OCI-LY1 (cell line): Measurements from ENCODE around the gene TMEM207.

Experiments
- H2AFZ ChIP-seq: fragments of 200-600 bp; sonication (generic), shearing (Covaris generic); 2 replicates; pipeline ENCODE4 v1.6.0; 2014; ENCODE audit warnings: antibody characterized with exemption, mild to moderate bottlenecking, low read length
- H3F3A ChIP-seq: fragments of 200-600 bp; sonication (generic), shearing (Covaris generic); 2 replicates; pipeline ENCODE4 v1.6.0; 2014; ENCODE audit warnings: mild to moderate bottlenecking, antibody characterized with exemption, low read length, moderate library complexity; ENCODE audit not compliant: insufficient read depth
- H3K27ac ChIP-seq: fragments of 200-600 bp; sonication (generic); 2 replicates; pipeline ENCODE4 v1.5.1; 2014; ENCODE audit warnings: low read length, mixed run types, mild to moderate bottlenecking, low read depth; ENCODE audit not compliant: poor library complexity, severe bottlenecking
- H3K27me3 ChIP-seq: fragments of 200-600 bp; sonication (generic); 2 replicates; pipeline ENCODE4 v1.6.0; 2014; ENCODE audit warnings: antibody characterized with exemption, mild to moderate bottlenecking, low read length, moderate library complexity; ENCODE audit not compliant: insufficient read depth
- H3K36me3 ChIP-seq: fragments of 200-600 bp; sonication (generic); 2 replicates; pipeline ENCODE4 v1.6.1; 2014; ENCODE audit warnings: mild to moderate bottlenecking, antibody characterized with exemption, low read length, moderate library complexity, mixed read lengths; ENCODE audit not compliant: insufficient read depth
- H3K4me1 ChIP-seq: fragments of 200-600 bp; sonication (generic); 2 replicates; pipeline ENCODE4 v1.5.1; 2014; ENCODE audit warnings: mild to moderate bottlenecking, low read length, moderate library complexity; ENCODE audit not compliant: insufficient read depth, severe bottlenecking
- H3K4me2 ChIP-seq: fragments of 200-600 bp; sonication (generic), shearing (Covaris generic); 2 replicates; pipeline ENCODE4 v1.6.1; 2014; ENCODE audit warnings: low read length
- H3K4me3 ChIP-seq: fragments of 200-600 bp; sonication (generic); 2 replicates; pipeline ENCODE4 v1.5.1; 2014; ENCODE audit warnings: low read length, low read depth, mild to moderate bottlenecking, mixed read lengths; ENCODE audit not compliant: poor library complexity, severe bottlenecking
- H3K79me2 ChIP-seq: fragments of 200-600 bp; shearing (Covaris generic); 2 replicates; pipeline ENCODE4 v1.6.1; 2016; ENCODE audit warnings: mixed run types, low read length, mixed read lengths; ENCODE audit not compliant: insufficient read depth
- H3K9ac ChIP-seq: fragments of 200-600 bp; sonication (generic), shearing (Covaris generic); 2 replicates; pipeline ENCODE4 v1.6.1; 2014; ENCODE audit warnings: mild to moderate bottlenecking, low read length, mixed read lengths
- H3K9me2 ChIP-seq: fragments of 200-600 bp; sonication (generic), shearing (Covaris generic); 2 replicates; pipeline ENCODE4 v1.6.1; 2014; ENCODE audit warnings: low read depth, mild to moderate bottlenecking, low read length, mixed read lengths
- H3K9me3 ChIP-seq: fragments of 200-600 bp; shearing (Covaris generic); 2 replicates; pipeline ENCODE4 v1.6.1; 2014; ENCODE audit warnings: low read length, mixed read lengths
- H4K20me1 ChIP-seq: fragments of 200-600 bp; sonication (generic), shearing (Covaris generic); 2 replicates; pipeline ENCODE4 v1.6.0; 2016; ENCODE audit warnings: mild to moderate bottlenecking, low read length; ENCODE audit not compliant: insufficient read depth
- EZH2 ChIP-seq: fragments of 200-600 bp; sonication (generic), shearing (Covaris generic); IDR thresholded peaks from 2 replicates; pipeline ENCODE4 v1.8.0; 2017; ENCODE audit warnings: borderline replicate concordance, mixed run types, mild to moderate bottlenecking, antibody characterized with exemption, low read length, moderate library complexity, mixed read lengths
- TF ChIP-seq, protein P1 (sequence below): fragments of 200-600 bp; sonication (generic), shearing (Covaris generic); IDR thresholded peaks from 2 replicates; pipeline ENCODE4 v1.5.1; 2017; ENCODE audit warnings: mild to moderate bottlenecking, antibody characterized with exemption, low read length, moderate library complexity, mixed read lengths

TMEM207 gene

DNA sequence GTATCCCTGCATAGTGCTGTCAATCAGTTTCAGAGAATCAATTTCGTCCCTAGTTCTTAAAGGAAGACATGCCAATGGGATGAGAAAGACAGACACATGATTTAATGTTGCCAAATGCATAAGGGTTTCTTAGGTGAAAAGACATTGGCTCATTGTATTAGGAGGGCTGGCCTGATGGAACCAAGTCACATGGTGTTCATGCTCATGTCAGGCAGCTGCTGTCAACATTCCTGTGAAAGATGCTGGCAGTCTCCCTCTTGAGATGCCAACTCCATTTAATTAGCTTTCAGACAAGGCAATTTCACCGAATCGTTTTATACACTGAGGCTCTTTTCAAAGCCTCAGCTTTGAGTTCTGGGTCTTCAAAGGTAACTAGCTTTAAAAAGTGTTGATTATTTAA is 48.1 kb upstream of the TMEM207 start:
- H3K27me3 ChIP-seq, result no peaks in the 10 kb centered on the region

DNA sequence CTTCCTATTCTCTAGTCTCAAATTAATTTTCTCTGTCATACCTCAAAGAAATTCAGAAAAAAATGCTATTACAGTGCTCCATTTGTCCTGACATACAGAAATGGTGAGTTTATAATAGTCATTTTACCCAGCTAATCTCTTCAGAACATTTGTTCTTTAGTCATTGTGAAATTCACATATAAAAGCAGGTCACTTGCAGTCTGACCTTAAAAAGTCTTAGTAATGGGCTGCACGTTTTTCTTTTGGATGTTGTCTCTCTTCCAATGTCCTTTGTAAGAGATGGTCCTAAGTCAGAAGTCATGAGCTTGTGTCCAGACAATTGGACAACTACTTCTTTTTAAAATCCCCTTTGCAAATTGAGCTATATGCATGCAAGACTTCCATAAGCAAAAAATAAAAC is 47.2 kb upstream of the TMEM207 start:
- H3K4me2 ChIP-seq, result no peak overlapping the region
- H2AFZ ChIP-seq, result no peak overlapping the region
- H3K27me3 ChIP-seq, result no peaks in the 10 kb centered on the region

More for the DNA sequence above, 48.1 kb upstream of the TMEM207 start:
- no peak overlapping the region for H3K4me2 ChIP-seq
- no peak overlapping the region for H3K9ac ChIP-seq
- no peak overlapping the region for H2AFZ ChIP-seq
- no peaks in the 10 kb centered on the region for H3K4me1 ChIP-seq
- H4K20me1 ChIP-seq, result no peaks in the 10 kb centered on the region
- H3K9me3 ChIP-seq, result no peaks in the 10 kb centered on the region
- H3K4me3 ChIP-seq, result no peak overlapping the region
- no peaks in the 10 kb centered on the region for H3K36me3 ChIP-seq
- H3K79me2 ChIP-seq, result no peaks in the 10 kb centered on the region
- no peaks in the 10 kb centered on the region for H3F3A ChIP-seq
- H3K9me2 ChIP-seq, result no peaks in the 10 kb centered on the region; the same call in 1 of the 2 replicates
- TF ChIP-seq, protein P1, sequence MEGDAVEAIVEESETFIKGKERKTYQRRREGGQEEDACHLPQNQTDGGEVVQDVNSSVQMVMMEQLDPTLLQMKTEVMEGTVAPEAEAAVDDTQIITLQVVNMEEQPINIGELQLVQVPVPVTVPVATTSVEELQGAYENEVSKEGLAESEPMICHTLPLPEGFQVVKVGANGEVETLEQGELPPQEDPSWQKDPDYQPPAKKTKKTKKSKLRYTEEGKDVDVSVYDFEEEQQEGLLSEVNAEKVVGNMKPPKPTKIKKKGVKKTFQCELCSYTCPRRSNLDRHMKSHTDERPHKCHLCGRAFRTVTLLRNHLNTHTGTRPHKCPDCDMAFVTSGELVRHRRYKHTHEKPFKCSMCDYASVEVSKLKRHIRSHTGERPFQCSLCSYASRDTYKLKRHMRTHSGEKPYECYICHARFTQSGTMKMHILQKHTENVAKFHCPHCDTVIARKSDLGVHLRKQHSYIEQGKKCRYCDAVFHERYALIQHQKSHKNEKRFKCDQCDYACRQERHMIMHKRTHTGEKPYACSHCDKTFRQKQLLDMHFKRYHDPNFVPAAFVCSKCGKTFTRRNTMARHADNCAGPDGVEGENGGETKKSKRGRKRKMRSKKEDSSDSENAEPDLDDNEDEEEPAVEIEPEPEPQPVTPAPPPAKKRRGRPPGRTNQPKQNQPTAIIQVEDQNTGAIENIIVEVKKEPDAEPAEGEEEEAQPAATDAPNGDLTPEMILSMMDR, result no peak
- TF ChIP-seq EZH2, result no peak
- H3K27ac ChIP-seq, result no peak overlapping the region

DNA sequence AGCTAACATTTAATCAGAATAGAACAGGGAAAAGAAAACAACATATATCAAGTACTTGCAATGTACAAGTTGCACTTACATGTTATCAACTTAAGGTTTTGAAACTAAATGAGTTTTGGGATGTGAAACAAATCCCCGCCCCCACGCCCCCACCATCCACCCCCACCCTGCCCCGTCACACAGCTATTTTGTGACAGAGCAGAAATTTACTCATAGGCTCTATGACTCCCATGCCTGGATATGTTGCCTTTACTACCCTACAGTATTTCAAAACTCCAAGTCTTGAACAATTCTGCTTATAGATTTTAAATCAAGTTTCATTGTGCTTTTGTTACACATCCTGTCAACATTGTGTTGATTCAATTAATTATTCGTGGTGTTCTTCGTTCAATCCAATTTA is 46.1 kb upstream of the TMEM207 start:
- H3K9me2 ChIP-seq, result no peaks in the 10 kb centered on the region; the same call in 1 of the 2 replicates
- no peaks in the 10 kb centered on the region for H3K36me3 ChIP-seq
- no peaks in the 10 kb centered on the region for H3K27me3 ChIP-seq
- no peaks in the 10 kb centered on the region for H3K4me1 ChIP-seq
- no peak overlapping the region for H2AFZ ChIP-seq
- TF ChIP-seq, protein P1, result no peak
- TF ChIP-seq EZH2, result no peak
- no peak overlapping the region for H3K4me3 ChIP-seq
- no peaks in the 10 kb centered on the region for H3K79me2 ChIP-seq
- no peaks in the 10 kb centered on the region for H3F3A ChIP-seq
- no peaks in the 10 kb centered on the region for H4K20me1 ChIP-seq
- no peak overlapping the region for H3K27ac ChIP-seq
- no peak overlapping the region for H3K4me2 ChIP-seq
- no peak overlapping the region for H3K9ac ChIP-seq
- no peaks in the 10 kb centered on the region for H3K9me3 ChIP-seq

More for the DNA sequence above, 47.2 kb upstream of the TMEM207 start:
- Histone ChIP-seq H3K79me2 (no peaks in the 10 kb centered on the region), H3K4me3 (no peak overlapping the region), H3K9ac (no peak overlapping the region), H4K20me1 (no peaks in the 10 kb centered on the region), H3K27ac (no peak overlapping the region), H3K36me3 (no peaks in the 10 kb centered on the region), H3K9me2 (no peaks in the 10 kb centered on the region; the same call in 1 of the 2 replicates), H3K4me1 (no peaks in the 10 kb centered on the region), H3F3A (no peaks in the 10 kb centered on the region), H3K9me3 (no peaks in the 10 kb centered on the region)
- TF ChIP-seq, protein P1, result no peak
- TF ChIP-seq EZH2, result no peak
